ENCODE data around the gene RDH16.
"Not testable (repeated sequence)": the region's sequence is repeated elsewhere in the genome, so short reads cannot be mapped to it uniquely, and the experiment has no call there.

The RDH16 gene

GRCh38 chr12:56930241-56930640 is 27.2 kb downstream of the RDH16 start:
- in situ Hi-C loops (cut with HindIII; ENCODE audit: low sequenced_read_pairs) = no loop called here
- no peak overlapping the region for H3K4me3 ChIP-seq (ENCODE audit: low read depth, low read length)
- TF ChIP-seq CTCF (IDR thresholded peaks at IDR 0.05; ENCODE audit: low read depth, low read length) = no peak
- DNase-seq (ENCODE audit: low read depth, low spot score) = no peak

- DNase-seq (ENCODE audit: low read depth, low spot score) = no peak
- in situ Hi-C loops (cut with HindIII; ENCODE audit: low sequenced_read_pairs) = no loop called here
- no peak overlapping the region for H3K4me3 ChIP-seq (ENCODE audit: low read depth, low read length)
- TF ChIP-seq CTCF (IDR thresholded peaks at IDR 0.05; ENCODE audit: low read depth, low read length) = no peak
Observed at GRCh38 chr12:56929780-56930179, 27.6 kb downstream of the RDH16 start.

- in situ Hi-C loops (cut with HindIII; ENCODE audit: low sequenced_read_pairs) = no loop called here
- no peak for DNase-seq (ENCODE audit: low read depth, low spot score)
- H3K4me3 ChIP-seq (ENCODE audit: low read depth, low read length) = no peak overlapping the region
- no peak for TF ChIP-seq CTCF (IDR thresholded peaks at IDR 0.05; ENCODE audit: low read depth, low read length)
Observed at GRCh38 chr12:56928262-56928661, 29.1 kb downstream of the RDH16 start.

GRCh38 chr12:56927281-56927680 is 30.1 kb downstream of the RDH16 start:
- in situ Hi-C loops (cut with HindIII; ENCODE audit: low sequenced_read_pairs) = no loop called here
- TF ChIP-seq CTCF (IDR thresholded peaks at IDR 0.05; ENCODE audit: low read depth, low read length) = no peak

GRCh38 chr12:56922031-56922430 is 35.4 kb downstream of the RDH16 start:
- in situ Hi-C loops (cut with HindIII; ENCODE audit: low sequenced_read_pairs) = no loop called here
- no peak for TF ChIP-seq CTCF (IDR thresholded peaks at IDR 0.05; ENCODE audit: low read depth, low read length)
- no peak for DNase-seq (ENCODE audit: low read depth, low spot score)
- H3K4me3 ChIP-seq (ENCODE audit: low read depth, low read length) = no peak overlapping the region

More at GRCh38 chr12:56927281-56927680, 30.1 kb downstream of the RDH16 start:
- DNase-seq (ENCODE audit: low read depth, low spot score) = no peak
- H3K4me3 ChIP-seq (ENCODE audit: low read depth, low read length) = no peak overlapping the region

GRCh38 chr12:56921346-56921745 is 36.1 kb downstream of the RDH16 start:
- no peak for DNase-seq (ENCODE audit: low read depth, low spot score)
- TF ChIP-seq CTCF (IDR thresholded peaks at IDR 0.05; ENCODE audit: low read depth, low read length) = no peak
- no peak overlapping the region for H3K4me3 ChIP-seq (ENCODE audit: low read depth, low read length)
- in situ Hi-C loops (cut with HindIII; ENCODE audit: low sequenced_read_pairs) = no loop called here

GRCh38 chr12:56918139-56918538 is 39.3 kb downstream of the RDH16 start:
- in situ Hi-C loops (cut with HindIII; ENCODE audit: low sequenced_read_pairs); H3K4me3 ChIP-seq (ENCODE audit: low read depth, low read length); DNase-seq (ENCODE audit: low read depth, low spot score): not testable (repeated sequence)
